ENCODE data around the gene CCNK.

DNA sequence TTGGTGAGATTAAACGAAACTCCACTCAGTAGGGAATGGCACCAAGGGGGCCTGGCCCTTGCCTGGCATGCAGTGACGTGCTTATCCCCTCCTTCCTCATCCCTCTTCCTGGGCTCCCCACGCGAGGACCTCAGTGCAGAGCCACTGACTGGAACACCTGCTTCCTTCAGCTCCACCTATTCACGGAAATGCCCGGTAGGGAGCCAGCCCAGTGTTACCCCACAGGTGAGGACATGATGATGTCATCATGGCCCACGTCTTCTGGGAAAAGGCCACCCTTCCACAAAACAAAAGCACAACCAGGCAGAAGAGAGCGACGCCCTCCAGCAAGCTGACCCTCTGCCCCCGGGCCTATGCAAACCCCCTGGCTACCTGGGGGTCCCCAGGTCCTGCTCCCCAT, 80.7 kb downstream of the CCNK start:
- TF ChIP-seq, protein P1, sequence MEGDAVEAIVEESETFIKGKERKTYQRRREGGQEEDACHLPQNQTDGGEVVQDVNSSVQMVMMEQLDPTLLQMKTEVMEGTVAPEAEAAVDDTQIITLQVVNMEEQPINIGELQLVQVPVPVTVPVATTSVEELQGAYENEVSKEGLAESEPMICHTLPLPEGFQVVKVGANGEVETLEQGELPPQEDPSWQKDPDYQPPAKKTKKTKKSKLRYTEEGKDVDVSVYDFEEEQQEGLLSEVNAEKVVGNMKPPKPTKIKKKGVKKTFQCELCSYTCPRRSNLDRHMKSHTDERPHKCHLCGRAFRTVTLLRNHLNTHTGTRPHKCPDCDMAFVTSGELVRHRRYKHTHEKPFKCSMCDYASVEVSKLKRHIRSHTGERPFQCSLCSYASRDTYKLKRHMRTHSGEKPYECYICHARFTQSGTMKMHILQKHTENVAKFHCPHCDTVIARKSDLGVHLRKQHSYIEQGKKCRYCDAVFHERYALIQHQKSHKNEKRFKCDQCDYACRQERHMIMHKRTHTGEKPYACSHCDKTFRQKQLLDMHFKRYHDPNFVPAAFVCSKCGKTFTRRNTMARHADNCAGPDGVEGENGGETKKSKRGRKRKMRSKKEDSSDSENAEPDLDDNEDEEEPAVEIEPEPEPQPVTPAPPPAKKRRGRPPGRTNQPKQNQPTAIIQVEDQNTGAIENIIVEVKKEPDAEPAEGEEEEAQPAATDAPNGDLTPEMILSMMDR (IDR thresholded peaks at IDR 0.05): no peak
- TF ChIP-seq POLR2A (IDR thresholded peaks at IDR 0.05): no peak

Data from Peyer's patch (tissue), 4 donors.